Loucy (cell line): ENCODE results near the gene BRIP1.

Source experiments
- H2AFZ ChIP-seq: fragments of 200-600 bp; sonication (generic); 2 replicates; pipeline ENCODE4 v1.6.0; 2016; ENCODE audit warnings: antibody characterized with exemption, mild to moderate bottlenecking, low read length, moderate library complexity
- H3F3A ChIP-seq: fragments of 200-600 bp; 2 replicates; pipeline ENCODE4 v1.6.0; 2016; ENCODE audit warnings: antibody characterized with exemption, low read depth, mild to moderate bottlenecking
- H3K27me3 ChIP-seq: fragments of 200-600 bp; sonication (generic); 2 replicates; pipeline ENCODE4 v1.6.1; 2014; ENCODE audit warnings: low read length, mild to moderate bottlenecking; ENCODE audit not compliant: insufficient read depth, poor library complexity, severe bottlenecking
- H3K36me3 ChIP-seq: fragments of 200-600 bp; sonication (generic); 2 replicates; pipeline ENCODE4 v1.6.1; 2016; ENCODE audit warnings: low read length; ENCODE audit not compliant: insufficient read depth
- H3K4me1 ChIP-seq: fragments of 200-600 bp; sonication (generic); 2 replicates; pipeline ENCODE4 v1.5.1; 2014; ENCODE audit warnings: low read length, mild to moderate bottlenecking; ENCODE audit not compliant: insufficient read depth, poor library complexity, severe bottlenecking
- H3K4me2 ChIP-seq: fragments of 200-600 bp; sonication (generic); 2 replicates; pipeline ENCODE4 v1.6.0; 2014; ENCODE audit warnings: antibody characterized with exemption, low read length, low read depth, mild to moderate bottlenecking; ENCODE audit not compliant: poor library complexity, severe bottlenecking
- H3K4me3 ChIP-seq: fragments of 200-600 bp; sonication (generic); 2 replicates; pipeline ENCODE4 v1.5.1; 2014; ENCODE audit warnings: low read length, mild to moderate bottlenecking, mixed read lengths; ENCODE audit not compliant: poor library complexity, severe bottlenecking
- H3K79me2 ChIP-seq: fragments of 200-600 bp; sonication (generic); 2 replicates; pipeline ENCODE4 v1.6.1; 2014; ENCODE audit warnings: low read length; ENCODE audit not compliant: insufficient read depth
- H3K9ac ChIP-seq: fragments of 200-600 bp; sonication (generic); 2 replicates; pipeline ENCODE4 v1.6.0; 2014; ENCODE audit warnings: mild to moderate bottlenecking, low read depth, low read length, moderate library complexity; ENCODE audit not compliant: poor library complexity, severe bottlenecking
- H3K9me2 ChIP-seq: fragments of 200-600 bp; sonication (generic); replicated peaks from 2 replicates; pipeline ENCODE4 v1.6.1; 2016; ENCODE audit warnings: low read depth, low read length, mixed read lengths
- H3K9me3 ChIP-seq: fragments of 200-600 bp; sonication (generic); 2 replicates; pipeline ENCODE4 v1.6.1; 2014; ENCODE audit warnings: mild to moderate bottlenecking, antibody characterized with exemption, low read length, low read depth; ENCODE audit not compliant: insufficient read depth
- H4K20me1 ChIP-seq: fragments of 200-600 bp; sonication (generic); 2 replicates; pipeline ENCODE4 v1.6.0; 2014; ENCODE audit warnings: antibody characterized with exemption, low read length, mild to moderate bottlenecking; ENCODE audit not compliant: insufficient read depth, poor library complexity, severe bottlenecking
- EZH2phosphoT487 ChIP-seq: fragments of 200-600 bp; IDR thresholded peaks from 2 replicates; pipeline ENCODE4 v1.6.1; 2018; ENCODE audit warnings: antibody characterized with exemption, mild to moderate bottlenecking, moderate library complexity, borderline replicate concordance
- TF ChIP-seq, protein P1 (sequence below): fragments of 200-600 bp; sonication (generic); conservative IDR thresholded peaks from 2 replicates; pipeline ENCODE4 v1.5.1; 2014; ENCODE audit warnings: mild to moderate bottlenecking, antibody characterized with exemption, low read length

Gene BRIP1

DNA sequence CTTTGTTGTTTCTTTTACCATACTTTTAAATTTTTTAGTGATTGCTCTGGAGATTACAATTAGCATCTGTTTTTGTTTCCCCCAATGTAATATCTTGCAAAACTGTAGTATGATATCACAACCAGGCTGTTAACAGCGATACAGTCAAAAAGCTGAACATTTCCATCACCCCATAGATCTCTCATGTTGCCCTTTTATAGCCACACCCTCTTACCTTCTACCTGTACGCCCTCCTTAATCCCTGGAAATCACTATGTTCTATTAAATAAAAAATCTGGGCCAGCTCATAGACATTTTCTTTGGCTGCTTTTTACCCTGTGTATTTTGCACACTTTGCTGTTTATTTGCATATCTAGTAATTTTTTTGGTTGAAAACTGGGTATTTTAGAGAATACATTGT lies 205.1 kb downstream of the BRIP1 start:
- no peaks in the 10 kb centered on the region for H3K9me3 ChIP-seq
- no peaks in the 10 kb centered on the region for H3F3A ChIP-seq
- no peaks in the 10 kb centered on the region for H3K36me3 ChIP-seq
- H3K4me2 ChIP-seq, result no peak overlapping the region
- H4K20me1 ChIP-seq, result no peaks in the 10 kb centered on the region
- H3K4me3 ChIP-seq, result no peak overlapping the region
- H3K9me2 ChIP-seq, result no peaks in the 10 kb centered on the region
- TF ChIP-seq, protein P1, sequence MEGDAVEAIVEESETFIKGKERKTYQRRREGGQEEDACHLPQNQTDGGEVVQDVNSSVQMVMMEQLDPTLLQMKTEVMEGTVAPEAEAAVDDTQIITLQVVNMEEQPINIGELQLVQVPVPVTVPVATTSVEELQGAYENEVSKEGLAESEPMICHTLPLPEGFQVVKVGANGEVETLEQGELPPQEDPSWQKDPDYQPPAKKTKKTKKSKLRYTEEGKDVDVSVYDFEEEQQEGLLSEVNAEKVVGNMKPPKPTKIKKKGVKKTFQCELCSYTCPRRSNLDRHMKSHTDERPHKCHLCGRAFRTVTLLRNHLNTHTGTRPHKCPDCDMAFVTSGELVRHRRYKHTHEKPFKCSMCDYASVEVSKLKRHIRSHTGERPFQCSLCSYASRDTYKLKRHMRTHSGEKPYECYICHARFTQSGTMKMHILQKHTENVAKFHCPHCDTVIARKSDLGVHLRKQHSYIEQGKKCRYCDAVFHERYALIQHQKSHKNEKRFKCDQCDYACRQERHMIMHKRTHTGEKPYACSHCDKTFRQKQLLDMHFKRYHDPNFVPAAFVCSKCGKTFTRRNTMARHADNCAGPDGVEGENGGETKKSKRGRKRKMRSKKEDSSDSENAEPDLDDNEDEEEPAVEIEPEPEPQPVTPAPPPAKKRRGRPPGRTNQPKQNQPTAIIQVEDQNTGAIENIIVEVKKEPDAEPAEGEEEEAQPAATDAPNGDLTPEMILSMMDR, result no peak
- TF ChIP-seq EZH2phosphoT487, result no peak
- no peak overlapping the region for H3K9ac ChIP-seq
- H3K4me1 ChIP-seq, result peaks cover 4% of the 10 kb centered on the region
- no peak overlapping the region for H2AFZ ChIP-seq
- H3K27me3 ChIP-seq, result no peaks in the 10 kb centered on the region
- H3K79me2 ChIP-seq, result no peaks in the 10 kb centered on the region

DNA sequence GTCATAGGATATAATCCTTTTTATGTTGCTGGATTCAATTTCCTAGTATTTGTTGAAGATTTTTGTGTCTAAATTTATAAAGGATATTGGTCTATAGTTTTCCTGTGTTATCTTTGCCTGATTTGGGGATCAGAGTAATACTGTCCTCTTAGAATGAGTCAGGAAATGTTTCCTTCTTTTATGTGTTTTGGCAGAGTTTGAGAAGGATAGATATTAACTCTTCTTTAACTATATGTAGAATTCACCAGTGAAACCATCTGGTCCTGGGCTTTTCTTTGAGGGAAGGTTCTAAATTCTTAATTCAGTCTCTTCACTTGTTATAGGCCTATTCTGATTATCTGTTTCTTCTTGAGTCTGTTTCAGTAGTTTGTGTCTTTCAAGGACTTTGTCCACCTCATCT lies 206.0 kb downstream of the BRIP1 start:
- no peak overlapping the region for H3K9ac ChIP-seq
- H3K27me3 ChIP-seq, result no peaks in the 10 kb centered on the region
- no peak overlapping the region for H3K4me3 ChIP-seq
- H4K20me1 ChIP-seq, result no peaks in the 10 kb centered on the region
- H3K79me2 ChIP-seq, result no peaks in the 10 kb centered on the region
- H3F3A ChIP-seq, result no peaks in the 10 kb centered on the region
- no peaks in the 10 kb centered on the region for H3K36me3 ChIP-seq
- TF ChIP-seq, protein P1, result no peak
- TF ChIP-seq EZH2phosphoT487, result no peak
- H3K9me2 ChIP-seq, result no peaks in the 10 kb centered on the region
- H3K4me1 ChIP-seq, result peaks cover 4% of the 10 kb centered on the region
- no peak overlapping the region for H3K4me2 ChIP-seq
- H2AFZ ChIP-seq, result no peak overlapping the region
- H3K9me3 ChIP-seq, result no peaks in the 10 kb centered on the region

DNA sequence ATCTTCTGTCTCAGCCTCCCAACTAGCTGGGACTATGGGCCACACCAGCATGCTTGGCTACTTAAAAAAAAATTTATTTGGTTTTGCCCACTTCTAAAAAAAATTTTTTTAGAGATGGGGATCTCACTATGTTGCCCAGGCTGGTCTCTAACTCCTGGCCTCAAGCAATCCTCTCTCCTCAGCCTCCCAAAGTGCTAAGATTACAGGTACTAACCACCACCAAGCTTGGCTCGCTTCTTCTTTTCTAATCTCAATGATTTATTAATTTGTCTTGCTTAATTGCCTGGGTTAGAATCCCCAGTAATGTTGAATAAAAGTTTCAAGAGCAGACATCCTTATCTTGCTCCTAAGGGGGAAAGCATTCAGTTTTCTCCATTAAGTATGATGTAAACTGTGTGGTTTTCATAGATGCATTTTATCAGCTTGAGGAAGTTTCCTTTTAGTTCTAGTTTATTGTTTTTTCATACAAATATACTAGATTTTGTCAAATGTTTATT lies 206.6 kb downstream of the BRIP1 start:
- no peaks in the 10 kb centered on the region for H3K36me3 ChIP-seq
- no peaks in the 10 kb centered on the region for H3K79me2 ChIP-seq
- no peaks in the 10 kb centered on the region for H3K27me3 ChIP-seq
- H3K4me2 ChIP-seq, result no peak overlapping the region
- no peak overlapping the region for H2AFZ ChIP-seq
- H3K9me3 ChIP-seq, result no peaks in the 10 kb centered on the region
- H3K4me3 ChIP-seq, result no peak overlapping the region
- H3K9me2 ChIP-seq, result no peaks in the 10 kb centered on the region
- H3K4me1 ChIP-seq, result peaks cover 4% of the 10 kb centered on the region
- H3K9ac ChIP-seq, result no peak overlapping the region
- H3F3A ChIP-seq, result no peaks in the 10 kb centered on the region
- H4K20me1 ChIP-seq, result no peaks in the 10 kb centered on the region
- TF ChIP-seq, protein P1, result no peak
- no peak for TF ChIP-seq EZH2phosphoT487
